NOMO-1 treated with dmso at 0.1 percent for 144 hours (cell line): ENCODE data around the gene SMG1.
"Not testable (repeated sequence)": the region's sequence is repeated elsewhere in the genome, so short reads cannot be mapped to it uniquely, and the experiment has no call there.

Experiments
- DNase-seq: peaks from one replicate; lab custom pipeline; 2025; ENCODE audit not compliant: unreplicated experiment; lab: John Stamatoyannopoulos, UW

Gene SMG1

GRCh38 chr16:18936727-18937340 lies 10.6 kb upstream of the SMG1 start:
- no peak for DNase-seq

- DNase-seq: no peak
Measured at GRCh38 chr16:18933501-18933900, 7.3 kb upstream of the SMG1 start.

- no peak for DNase-seq
Measured at GRCh38 chr16:18932243-18932987, 6.2 kb upstream of the SMG1 start.

GRCh38 chr16:18931756-18932155 lies 5.5 kb upstream of the SMG1 start:
- DNase-seq: no peak

GRCh38 chr16:18930095-18930494 lies 3.9 kb upstream of the SMG1 start:
- DNase-seq: not testable (repeated sequence)

GRCh38 chr16:18928073-18928472 lies 1.9 kb upstream of the SMG1 start:
- not testable (repeated sequence) for DNase-seq

GRCh38 chr16:18925215-18925985 lies 808 bp downstream of the SMG1 start:
- DNase-seq: not testable (repeated sequence)

GRCh38 chr16:18923935-18924334 lies 2.3 kb downstream of the SMG1 start:
- not testable (repeated sequence) for DNase-seq

GRCh38 chr16:18923124-18923523 lies 3.1 kb downstream of the SMG1 start:
- not testable (repeated sequence) for DNase-seq

GRCh38 chr16:18909585-18909984 lies 16.6 kb downstream of the SMG1 start:
- DNase-seq: not testable (repeated sequence)

GRCh38 chr16:18908716-18909115 lies 17.5 kb downstream of the SMG1 start:
- not testable (repeated sequence) for DNase-seq

- DNase-seq: not testable (repeated sequence)
Measured at GRCh38 chr16:18902778-18903177, 23.4 kb downstream of the SMG1 start.

- DNase-seq: not testable (repeated sequence)
Measured at GRCh38 chr16:18902044-18902443, 24.2 kb downstream of the SMG1 start.

- DNase-seq: not testable (repeated sequence)
Measured at GRCh38 chr16:18901194-18901593, 25.0 kb downstream of the SMG1 start.

- not testable (repeated sequence) for DNase-seq
Measured at GRCh38 chr16:18884456-18884855, 41.8 kb downstream of the SMG1 start.

- not testable (repeated sequence) for DNase-seq
Measured at GRCh38 chr16:18877734-18878133, 48.5 kb downstream of the SMG1 start.

GRCh38 chr16:18877259-18877658 lies 48.9 kb downstream of the SMG1 start:
- not testable (repeated sequence) for DNase-seq

GRCh38 chr16:18876301-18876700 lies 49.9 kb downstream of the SMG1 start:
- not testable (repeated sequence) for DNase-seq

GRCh38 chr16:18869043-18869771 lies 57.0 kb downstream of the SMG1 start:
- DNase-seq: not testable (repeated sequence)

GRCh38 chr16:18866277-18866823 lies 59.9 kb downstream of the SMG1 start:
- not testable (repeated sequence) for DNase-seq

GRCh38 chr16:18862891-18863290 lies 63.3 kb downstream of the SMG1 start:
- not testable (repeated sequence) for DNase-seq
